AG09309 (cell line): ENCODE measurements around the gene PON1.
A peak's percentile ranks its signal among the peaks of the same experiment; 100 is the strongest.

Source experiments
- DNase-seq: peaks from one replicate; pipeline ENCODE4 v3.0.0-alpha.2; 2010; ENCODE audit warnings: low read depth
- H3K4me3 ChIP-seq: 2 replicates; pipeline ENCODE4 v1.5.1; 2011; ENCODE audit warnings: mild to moderate bottlenecking, low read depth, low read length, moderate library complexity; ENCODE audit not compliant: control insufficient read depth
- TF ChIP-seq, protein P1 (sequence below): IDR thresholded peaks from 2 replicates; pipeline ENCODE4 v1.5.1; 2011; ENCODE audit warnings: mild to moderate bottlenecking, low read depth, low read length, inconsistent platforms; ENCODE audit not compliant: insufficient read depth, control insufficient read depth; ENCODE audit errors: missing control alignments

Gene PON1

DNA sequence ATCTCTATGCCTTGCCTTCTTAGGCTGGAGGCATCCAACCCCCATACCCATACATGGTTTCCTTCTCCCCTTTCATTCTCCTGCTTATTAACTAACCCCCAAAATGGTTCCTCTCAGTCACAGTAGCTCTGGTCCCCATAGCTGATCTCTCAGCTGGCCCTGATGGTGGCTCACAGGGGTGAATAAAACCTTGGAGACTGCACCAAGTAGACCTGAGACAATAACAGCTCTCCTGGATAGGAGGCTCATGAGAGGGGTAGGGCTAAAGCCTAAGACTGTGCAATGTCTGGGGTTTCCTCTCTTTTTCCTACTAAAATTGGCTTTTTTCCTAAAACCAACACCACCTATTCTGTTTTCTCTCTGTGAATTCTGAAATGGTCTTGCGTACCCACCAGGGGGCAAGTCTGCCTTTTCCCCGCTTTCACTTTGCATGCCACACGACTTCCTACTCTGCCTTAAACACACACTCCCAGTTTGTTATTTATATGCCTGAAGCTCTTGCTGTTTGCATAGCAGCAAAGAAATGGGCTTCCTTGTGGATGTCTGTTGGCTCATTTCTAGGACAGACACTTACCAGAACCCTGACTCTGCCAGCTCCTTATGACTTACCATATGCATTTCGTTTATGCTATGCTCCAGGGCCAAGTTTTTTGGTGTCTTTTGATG, 18.4 kb upstream of the PON1 start:
- DNase-seq, result no peak
- no peak overlapping the region for H3K4me3 ChIP-seq
- TF ChIP-seq, protein P1, sequence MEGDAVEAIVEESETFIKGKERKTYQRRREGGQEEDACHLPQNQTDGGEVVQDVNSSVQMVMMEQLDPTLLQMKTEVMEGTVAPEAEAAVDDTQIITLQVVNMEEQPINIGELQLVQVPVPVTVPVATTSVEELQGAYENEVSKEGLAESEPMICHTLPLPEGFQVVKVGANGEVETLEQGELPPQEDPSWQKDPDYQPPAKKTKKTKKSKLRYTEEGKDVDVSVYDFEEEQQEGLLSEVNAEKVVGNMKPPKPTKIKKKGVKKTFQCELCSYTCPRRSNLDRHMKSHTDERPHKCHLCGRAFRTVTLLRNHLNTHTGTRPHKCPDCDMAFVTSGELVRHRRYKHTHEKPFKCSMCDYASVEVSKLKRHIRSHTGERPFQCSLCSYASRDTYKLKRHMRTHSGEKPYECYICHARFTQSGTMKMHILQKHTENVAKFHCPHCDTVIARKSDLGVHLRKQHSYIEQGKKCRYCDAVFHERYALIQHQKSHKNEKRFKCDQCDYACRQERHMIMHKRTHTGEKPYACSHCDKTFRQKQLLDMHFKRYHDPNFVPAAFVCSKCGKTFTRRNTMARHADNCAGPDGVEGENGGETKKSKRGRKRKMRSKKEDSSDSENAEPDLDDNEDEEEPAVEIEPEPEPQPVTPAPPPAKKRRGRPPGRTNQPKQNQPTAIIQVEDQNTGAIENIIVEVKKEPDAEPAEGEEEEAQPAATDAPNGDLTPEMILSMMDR, result no peak

GRCh38 chr7:95342029-95342428, 17.7 kb upstream of the PON1 start:
- TF ChIP-seq, protein P1, result no peak
- H3K4me3 ChIP-seq, result no peak overlapping the region
- no peak for DNase-seq

DNA sequence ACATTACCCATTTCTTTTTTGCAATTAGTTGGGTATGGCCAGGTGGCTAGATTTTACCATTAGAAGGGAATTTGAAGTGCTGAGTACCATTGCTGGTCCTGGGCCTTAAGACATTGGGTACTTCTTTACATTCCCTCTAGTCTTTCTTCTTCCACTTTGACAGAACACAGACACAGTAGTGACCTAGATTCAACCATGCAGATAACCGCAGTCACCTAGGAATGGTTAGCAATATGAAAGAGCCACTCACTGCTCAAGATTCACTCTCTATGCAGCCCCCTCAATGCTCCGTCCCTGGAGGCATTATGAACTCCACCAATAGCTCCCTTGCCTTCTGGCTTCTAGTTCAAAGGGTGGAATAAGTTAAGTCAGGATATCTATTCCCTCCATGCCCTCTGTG, 16.2 kb upstream of the PON1 start:
- TF ChIP-seq, protein P1, result no peak
- no peak overlapping the region for H3K4me3 ChIP-seq
- no peak for DNase-seq

GRCh38 chr7:95338832-95339231, 14.5 kb upstream of the PON1 start:
- no peak for DNase-seq
- H3K4me3 ChIP-seq, result no peak overlapping the region
- TF ChIP-seq, protein P1, result no peak

- H3K4me3 ChIP-seq, result no peak overlapping the region
- peak; percentile 4 for DNase-seq
- TF ChIP-seq, protein P1, result no peak
These were observed 10.8 kb upstream of the PON1 start for GRCh38 chr7:95335093-95335492.

DNA sequence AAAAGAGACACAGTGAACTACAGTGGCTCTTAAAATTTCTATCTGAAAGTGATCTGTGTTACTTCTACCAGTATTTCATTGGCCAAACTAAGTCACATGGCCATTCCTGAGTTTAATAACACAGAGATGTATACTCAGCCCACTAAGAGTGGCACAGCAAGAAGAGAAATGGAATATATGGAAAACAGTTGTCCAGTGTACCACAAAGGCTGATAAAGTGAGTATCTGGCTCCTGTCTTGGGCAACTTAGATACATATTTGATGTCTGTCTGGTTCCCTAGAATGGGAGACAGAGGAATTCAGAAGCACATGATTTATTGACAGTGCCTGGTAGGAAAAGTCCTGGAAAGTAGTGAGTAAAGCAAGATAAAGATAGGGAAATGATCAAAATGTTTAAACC, 10.1 kb upstream of the PON1 start:
- DNase-seq, result no peak
- no peak overlapping the region for H3K4me3 ChIP-seq
- TF ChIP-seq, protein P1, result no peak
